Measurements from ENCODE around the gene CHMP5. TPM values are rescaled to one million over a fixed set of nuclear protein-coding genes. Genes with fewer than 3 reads are reported as not detected.

Gene CHMP5
- total and polyA plus RNA-seq, 10 of the 15 experiments (the other 5 are each of a cell fraction or from before 2014, with no cell fraction given): 40.3 to 179 (median 78.6) TPM

GRCh38 chr9:33310748-33311147 lies 45.9 kb downstream of the CHMP5 start:
- Histone ChIP-seq H3K36me3 (ENCODE audit: control insufficient read depth in 2 of 2, insufficient read depth in 2 of 2, low read length in 1 of 2) (peaks cover 14 to 47% of the 10 kb centered on the region in 2 experiments), H3K4me3 (no peak overlapping the region), H3K9me3 (replicated peaks; ENCODE audit: control insufficient read depth, insufficient read depth, low read length) (no peaks in the 10 kb centered on the region), H3K4me2 (ENCODE audit: control insufficient read depth, insufficient read depth) (no peak overlapping the region), H3K4me1 (ENCODE audit: control insufficient read depth, insufficient read depth, low read length) (no peaks in the 10 kb centered on the region), H2AFZ (ENCODE audit: control insufficient read depth, low read depth, low read length) (no peak overlapping the region), H3K9ac (ENCODE audit: control insufficient read depth, insufficient read depth, low read length) (no peak overlapping the region), H3K27ac (ENCODE audit: control insufficient read depth, insufficient read depth) (no peak overlapping the region), H3K79me2 (ENCODE audit: control insufficient read depth, insufficient read depth, low read length) (peaks cover under 1% of the 10 kb centered on the region), H3K27me3 (replicated peaks in 1 of 2; ENCODE audit: control insufficient read depth in 2 of 2, insufficient read depth in 2 of 2, low read length in 1 of 2) (no peaks in the 10 kb centered on the region), H4K20me1 (ENCODE audit: control insufficient read depth, insufficient read depth) (no peaks in the 10 kb centered on the region)
- FAIRE-seq: peak; percentile 68
- POLR2A ChIA-PET: no interaction called here
- RAD21 ChIA-PET (ENCODE audit: unreplicated experiment): no interaction called here
- 78% methylated on average over 2 of the region's 2 CpGs for WGBS (ENCODE audit: insufficient coverage, insufficient replicate concordance, low lambda C conversion rate, missing lambda C conversion rate)
- CTCF ChIA-PET: no interaction called here
- TF ChIP-seq SMC3 (IDR thresholded peaks at IDR 0.05; ENCODE audit: borderline replicate concordance, low read length) (no peak), GATAD2B (conservative IDR thresholded peaks at IDR 0.05; ENCODE audit: low read depth) (no peak), SMAD1 (IDR thresholded peaks at IDR 0.05; ENCODE audit: low read depth, partially characterized antibody) (no peak), POLR2AphosphoS5 (IDR thresholded peaks at IDR 0.05; ENCODE audit: low read length) (no peak), KLF5 (IDR thresholded peaks at IDR 0.05; ENCODE audit: partially characterized antibody) (no peak), ZBTB4 (CRISPR knock-in tag; IDR thresholded peaks at IDR 0.05) (no peak), YY1 (IDR thresholded peaks at IDR 0.05; ENCODE audit: low read depth, low read length) (no peak), PAX5 (IDR thresholded peaks at IDR 0.05; ENCODE audit: borderline replicate concordance, low read depth, low read length) (no peak), MXI1 (IDR thresholded peaks at IDR 0.05; ENCODE audit: low read depth, low read length) (no peak), RCOR1 (conservative IDR thresholded peaks at IDR 0.05; ENCODE audit: low read depth, low read length) (no peak), RB1 (IDR thresholded peaks at IDR 0.05; ENCODE audit: borderline replicate concordance) (no peak), HCFC1 (IDR thresholded peaks at IDR 0.05; ENCODE audit: low read length) (no peak), CREB1 (IDR thresholded peaks at IDR 0.05; ENCODE audit: low read depth) (no peak), CHD4 (IDR thresholded peaks at IDR 0.05) (no peak), BMI1 (IDR thresholded peaks at IDR 0.05; ENCODE audit: borderline replicate concordance) (no peak), BHLHE40 (IDR thresholded peaks at IDR 0.05; ENCODE audit: borderline replicate concordance in 1 of 2, low read depth in 2 of 2, low read length in 1 of 2) (no peak), DPF2 (IDR thresholded peaks at IDR 0.05) (no peak), ETV6 (conservative IDR thresholded peaks at IDR 0.05 in 1 of 2, IDR thresholded peaks at IDR 0.05 in 1 of 2; ENCODE audit: borderline replicate concordance in 1 of 2, low read depth in 1 of 2) (no peak)
- TF ChIP-seq, protein P1, sequence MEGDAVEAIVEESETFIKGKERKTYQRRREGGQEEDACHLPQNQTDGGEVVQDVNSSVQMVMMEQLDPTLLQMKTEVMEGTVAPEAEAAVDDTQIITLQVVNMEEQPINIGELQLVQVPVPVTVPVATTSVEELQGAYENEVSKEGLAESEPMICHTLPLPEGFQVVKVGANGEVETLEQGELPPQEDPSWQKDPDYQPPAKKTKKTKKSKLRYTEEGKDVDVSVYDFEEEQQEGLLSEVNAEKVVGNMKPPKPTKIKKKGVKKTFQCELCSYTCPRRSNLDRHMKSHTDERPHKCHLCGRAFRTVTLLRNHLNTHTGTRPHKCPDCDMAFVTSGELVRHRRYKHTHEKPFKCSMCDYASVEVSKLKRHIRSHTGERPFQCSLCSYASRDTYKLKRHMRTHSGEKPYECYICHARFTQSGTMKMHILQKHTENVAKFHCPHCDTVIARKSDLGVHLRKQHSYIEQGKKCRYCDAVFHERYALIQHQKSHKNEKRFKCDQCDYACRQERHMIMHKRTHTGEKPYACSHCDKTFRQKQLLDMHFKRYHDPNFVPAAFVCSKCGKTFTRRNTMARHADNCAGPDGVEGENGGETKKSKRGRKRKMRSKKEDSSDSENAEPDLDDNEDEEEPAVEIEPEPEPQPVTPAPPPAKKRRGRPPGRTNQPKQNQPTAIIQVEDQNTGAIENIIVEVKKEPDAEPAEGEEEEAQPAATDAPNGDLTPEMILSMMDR (IDR thresholded peaks at IDR 0.05 in 2 of 3, conservative IDR thresholded peaks at IDR 0.05 in 1 of 3; ENCODE audit: control insufficient read depth in 2 of 3, extremely low read depth in 1 of 3, insufficient read depth in 1 of 3, low read depth in 3 of 3, low read length in 3 of 3): no peak
- DNase-seq (ENCODE audit: low read depth, low spot score): no peak
- intact Hi-C loops (cut with micrococcal nuclease; ENCODE audit: unreplicated experiment): no loop called here
- in situ Hi-C loops (cut with MboI): no loop called here
- SMC1A ChIA-PET (ENCODE audit: uncharacterized antibody, unreplicated experiment): interaction anchor here (0.7 to 1.8 kb wide), 3 partner anchors 14 to 85 kb away, joined by 3 read pairs; no protein-coding TSS in a partner anchor
- no TSS peak for BruUV-seq (replicated peaks)
- no peak for ATAC-seq
